Mesenchymal stem cell (in vitro differentiated cells and primary cell): ENCODE results near the gene MBP.

Source experiments
- DNase-seq: peaks from one replicate; pipeline ENCODE4 v3.0.0-alpha.2; 2013
- H2AFZ ChIP-seq: one replicate; pipeline ENCODE4 v1.6.1; 2013; ENCODE audit warnings: low read depth, mild to moderate bottlenecking, control low read depth, inconsistent platforms, low read length, moderate library complexity
- H2AK5ac ChIP-seq: 2 replicates; pipeline ENCODE4 v1.6.1; 2013; ENCODE audit warnings: low read length, moderate library complexity, mild to moderate bottlenecking, inconsistent platforms; ENCODE audit not compliant: severe bottlenecking
- H2BK120ac ChIP-seq: one replicate; pipeline ENCODE4 v1.6.1; 2013; ENCODE audit warnings: low read depth, mild to moderate bottlenecking, inconsistent platforms, low read length, moderate library complexity
- H2BK12ac ChIP-seq, 2 experiments: one replicate each; pipeline ENCODE4 v1.6.1; 2013; ENCODE audit warnings: inconsistent platforms in 2 of 2, low read length in 2 of 2, mild to moderate bottlenecking in 2 of 2, moderate library complexity in 2 of 2, control low read depth in 1 of 2
- H2BK15ac ChIP-seq: one replicate; pipeline ENCODE4 v1.6.1; 2013; ENCODE audit warnings: mild to moderate bottlenecking, low read depth, inconsistent platforms; ENCODE audit not compliant: poor library complexity, severe bottlenecking
- H2BK5ac ChIP-seq: 2 replicates; pipeline ENCODE4 v1.6.1; 2013; ENCODE audit warnings: low read depth, mild to moderate bottlenecking, low read length, control low read depth, inconsistent platforms; ENCODE audit not compliant: poor library complexity, severe bottlenecking
- H3K14ac ChIP-seq, 2 experiments: one replicate each; pipeline ENCODE4 v1.6.1; 2013; ENCODE audit warnings: inconsistent platforms in 2 of 2, low read length in 2 of 2, control low read depth in 1 of 2, mild to moderate bottlenecking in 1 of 2, moderate library complexity in 1 of 2
- H3K18ac ChIP-seq, 2 experiments: one replicate each; pipeline ENCODE4 v1.6.1; 2013; ENCODE audit warnings: inconsistent platforms in 2 of 2, low read length in 2 of 2, control low read depth in 1 of 2, low read depth in 1 of 2, mild to moderate bottlenecking in 1 of 2
- H3K23ac ChIP-seq, 2 experiments: one replicate each; pipeline ENCODE4 v1.6.1; 2013; ENCODE audit warnings: inconsistent platforms in 2 of 2, low read length in 2 of 2, mild to moderate bottlenecking in 2 of 2, moderate library complexity in 2 of 2, control low read depth in 1 of 2
- H3K27ac ChIP-seq: 2 replicates; pipeline ENCODE4 v1.5.1; 2013; ENCODE audit warnings: mild to moderate bottlenecking, moderate library complexity, low read length, control low read depth, inconsistent platforms; ENCODE audit not compliant: poor library complexity, severe bottlenecking
- H3K27me3 ChIP-seq, 2 experiments: 2 replicates each; pipeline versions ENCODE4 v1.6.1 to v1.7.0; 2013; ENCODE audit warnings: low read length in 2 of 2, mild to moderate bottlenecking in 2 of 2, moderate library complexity in 2 of 2, control low read depth in 1 of 2, inconsistent platforms in 1 of 2; ENCODE audit not compliant: control insufficient read depth in 1 of 2, insufficient read depth in 1 of 2
- H3K36me3 ChIP-seq, 2 experiments: 2 replicates each; pipeline versions ENCODE4 v1.6.1 to v1.7.0; 2013; ENCODE audit warnings: low read length in 2 of 2, control low read depth in 1 of 2, inconsistent platforms in 1 of 2, low read depth in 1 of 2, mild to moderate bottlenecking in 1 of 2; ENCODE audit not compliant: insufficient read depth in 2 of 2, control insufficient read depth in 1 of 2
- H3K4ac ChIP-seq, 2 experiments: one replicate each; pipeline ENCODE4 v1.6.1; 2013; ENCODE audit warnings: inconsistent platforms in 2 of 2, low read length in 2 of 2, mild to moderate bottlenecking in 2 of 2, moderate library complexity in 2 of 2, control low read depth in 1 of 2, low read depth in 1 of 2
- H3K4me1 ChIP-seq: 2 replicates; pipeline ENCODE4 v1.6.1; 2013; ENCODE audit warnings: low read depth, low read length, control low read depth; ENCODE audit not compliant: control insufficient read depth, insufficient read depth
- H3K4me2 ChIP-seq: 2 replicates; pipeline ENCODE4 v1.6.1; 2013; ENCODE audit warnings: low read length, mild to moderate bottlenecking, inconsistent platforms; ENCODE audit not compliant: poor library complexity, severe bottlenecking
- H3K4me3 ChIP-seq, 2 experiments: 2 replicates each; pipeline versions ENCODE4 v1.5.1 to v1.7.0; 2013; ENCODE audit warnings: low read length in 2 of 2, mild to moderate bottlenecking in 2 of 2, control low read depth in 1 of 2, low read depth in 1 of 2; ENCODE audit not compliant: insufficient read depth in 1 of 2
- H3K79me1 ChIP-seq: replicated peaks from 2 replicates; pipeline ENCODE4 v1.6.1; 2013; ENCODE audit warnings: mild to moderate bottlenecking, control low read depth, low read length, inconsistent platforms; ENCODE audit not compliant: poor library complexity, severe bottlenecking
- H3K9ac ChIP-seq: 2 replicates; pipeline ENCODE4 v1.7.0; 2013; ENCODE audit warnings: mild to moderate bottlenecking, low read length, moderate library complexity
- H3K9me3 ChIP-seq: 2 replicates; pipeline ENCODE4 v1.7.0; 2013; ENCODE audit warnings: mild to moderate bottlenecking, low read length; ENCODE audit not compliant: control insufficient read depth
- H4K8ac ChIP-seq: one replicate; pipeline ENCODE4 v1.6.1; 2013; ENCODE audit warnings: inconsistent platforms, mild to moderate bottlenecking, low read length, moderate library complexity
- H4K91ac ChIP-seq: one replicate; pipeline ENCODE4 v1.6.1; 2013; ENCODE audit warnings: mild to moderate bottlenecking, low read length, inconsistent platforms
- WGBS: methylation state at CpG from one replicate; pipeline ENCODE4 v1.1.7; 2013; ENCODE audit warnings: mixed read lengths; 5-methylcytosine and 5-hydroxymethylcytosine counted together

MBP gene

DNA sequence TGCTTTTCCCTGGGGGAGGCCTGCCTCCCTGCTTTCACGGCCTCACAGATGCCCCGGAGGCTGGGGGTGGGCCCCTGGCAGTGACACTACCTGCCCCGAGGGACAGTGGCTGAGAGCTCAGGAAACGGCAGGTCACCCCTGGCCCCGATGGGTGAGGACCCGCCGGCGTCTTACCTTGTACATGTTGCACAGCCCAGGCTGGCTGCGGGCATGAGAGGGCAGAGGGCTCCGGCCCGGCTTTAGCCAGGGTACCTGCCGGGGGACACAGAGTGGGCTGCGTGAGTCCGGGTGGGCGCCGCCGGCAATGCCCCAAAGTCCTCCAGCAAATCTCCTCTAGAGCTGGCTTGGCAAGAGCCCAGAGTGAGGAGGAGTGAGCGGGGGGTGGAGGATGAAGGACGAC, 122.9 kb downstream of the MBP start:
- no peak overlapping the region for H3K4me3 ChIP-seq
- H3K36me3 ChIP-seq: peaks cover 21 to 25% of the 10 kb centered on the region in 2 experiments
- H4K8ac ChIP-seq: no peak overlapping the region
- no peak overlapping the region for H3K14ac ChIP-seq
- no peak overlapping the region for H4K91ac ChIP-seq
- H3K4me2 ChIP-seq: no peak overlapping the region
- H3K27me3 ChIP-seq: no peaks in the 10 kb centered on the region
- H2BK5ac ChIP-seq: no peak overlapping the region
- H2BK12ac ChIP-seq: no peak overlapping the region
- H3K4me1 ChIP-seq: no peaks in the 10 kb centered on the region
- H3K79me1 ChIP-seq: peaks cover 10% of the 10 kb centered on the region
- no peak overlapping the region for H3K18ac ChIP-seq
- no peak overlapping the region for H3K4ac ChIP-seq
- no peak overlapping the region for H2BK120ac ChIP-seq
- H2AFZ ChIP-seq: no peak overlapping the region
- H3K9ac ChIP-seq: no peak overlapping the region
- no peak for DNase-seq
- no peak overlapping the region for H2AK5ac ChIP-seq
- no peak overlapping the region for H3K23ac ChIP-seq
- H3K27ac ChIP-seq: no peak overlapping the region
- H3K9me3 ChIP-seq: no peaks in the 10 kb centered on the region
- 92% methylated on average over 19 of the region's 19 CpGs for WGBS
- H2BK15ac ChIP-seq: no peak overlapping the region

DNA sequence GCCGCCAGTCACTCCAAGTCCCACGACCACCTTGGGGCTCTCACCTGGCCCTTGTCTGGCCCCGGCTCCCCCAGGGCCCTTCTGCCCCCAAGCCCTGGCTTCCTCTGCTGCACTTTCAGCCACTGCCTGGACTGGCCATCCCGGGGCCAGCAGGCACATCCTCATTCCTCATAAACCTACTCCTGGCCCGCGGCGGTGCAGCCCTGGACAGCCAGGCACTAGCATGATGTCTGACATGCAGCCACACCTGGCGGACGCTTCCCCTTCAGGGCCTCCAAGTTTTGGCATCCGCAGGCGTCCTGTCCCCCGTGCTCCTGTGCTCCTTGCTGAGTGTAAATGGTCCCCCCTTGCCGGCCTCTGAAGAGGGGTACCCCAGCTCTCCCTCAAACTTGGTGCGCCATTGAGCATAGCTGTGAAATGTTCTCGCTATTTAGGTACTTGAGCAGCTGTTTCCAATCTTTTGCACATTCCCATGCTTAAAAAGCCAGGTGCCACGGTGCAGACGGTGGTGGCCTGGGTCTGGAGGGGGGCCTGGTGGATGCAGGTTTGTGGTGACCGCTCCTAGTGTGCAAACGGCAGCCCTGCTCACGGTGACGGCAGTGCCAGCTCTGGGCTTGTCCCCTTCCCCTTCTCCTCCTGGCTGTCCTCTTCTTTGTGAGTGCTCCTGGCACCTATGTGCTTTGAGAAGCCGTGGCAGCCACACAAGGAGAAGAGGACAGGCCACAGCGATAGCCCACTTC, 123.8 kb downstream of the MBP start:
- Histone ChIP-seq H2BK15ac (no peak overlapping the region), H2BK5ac (no peak overlapping the region), H3K4me1 (no peaks in the 10 kb centered on the region), H4K8ac (no peak overlapping the region), H2AFZ (no peak overlapping the region), H3K79me1 (peaks cover 10% of the 10 kb centered on the region), H3K18ac (no peak overlapping the region), H2AK5ac (no peak overlapping the region), H3K14ac (no peak overlapping the region), H4K91ac (no peak overlapping the region), H3K23ac (no peak overlapping the region), H3K4ac (no peak overlapping the region), H3K27ac (no peak overlapping the region), H3K36me3 (peaks cover 21 to 25% of the 10 kb centered on the region in 2 experiments), H2BK12ac (no peak overlapping the region), H3K4me3 (no peak overlapping the region), H2BK120ac (no peak overlapping the region), H3K9me3 (no peaks in the 10 kb centered on the region), H3K27me3 (no peaks in the 10 kb centered on the region), H3K4me2 (no peak overlapping the region), H3K9ac (no peak overlapping the region)
- no peak for DNase-seq
- 92% methylated on average over 21 of the region's 23 CpGs for WGBS

DNA sequence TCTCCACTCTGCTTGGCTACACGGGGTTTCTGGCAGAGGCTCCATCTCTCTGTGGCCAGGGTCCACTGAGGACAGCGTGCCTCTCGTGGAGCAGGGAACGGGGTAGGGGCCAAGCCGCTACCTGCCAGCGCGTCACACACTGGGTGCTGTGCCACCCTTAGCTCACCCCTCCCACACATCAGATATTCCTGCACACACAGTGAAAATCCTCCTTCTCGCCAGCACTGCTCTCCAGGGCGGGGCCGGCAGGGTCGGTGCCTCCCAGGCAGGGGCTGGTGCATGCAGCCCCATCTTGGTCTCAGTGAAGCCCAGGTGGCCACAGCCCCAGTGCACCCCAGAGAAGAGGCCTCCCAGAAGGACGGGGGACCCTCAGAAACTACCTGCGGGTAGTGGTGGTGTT, 124.6 kb downstream of the MBP start:
- Histone ChIP-seq H3K4me1 (no peaks in the 10 kb centered on the region), H3K4me3 (no peak overlapping the region), H3K9me3 (no peaks in the 10 kb centered on the region), H4K91ac (no peak overlapping the region), H3K4ac (no peak overlapping the region), H3K36me3 (peaks cover 21 to 25% of the 10 kb centered on the region in 2 experiments), H3K14ac (no peak overlapping the region), H3K27me3 (no peaks in the 10 kb centered on the region), H2AFZ (no peak overlapping the region), H3K27ac (no peak overlapping the region), H4K8ac (no peak overlapping the region), H2BK15ac (no peak overlapping the region), H3K23ac (no peak overlapping the region), H3K4me2 (no peak overlapping the region), H2BK120ac (no peak overlapping the region), H2BK5ac (no peak overlapping the region), H2AK5ac (no peak overlapping the region), H3K9ac (no peak overlapping the region), H3K18ac (no peak overlapping the region), H3K79me1 (peaks cover 8% of the 10 kb centered on the region), H2BK12ac (no peak overlapping the region)
- WGBS: 97% methylated on average over 13 of the region's 13 CpGs
- no peak for DNase-seq

DNA sequence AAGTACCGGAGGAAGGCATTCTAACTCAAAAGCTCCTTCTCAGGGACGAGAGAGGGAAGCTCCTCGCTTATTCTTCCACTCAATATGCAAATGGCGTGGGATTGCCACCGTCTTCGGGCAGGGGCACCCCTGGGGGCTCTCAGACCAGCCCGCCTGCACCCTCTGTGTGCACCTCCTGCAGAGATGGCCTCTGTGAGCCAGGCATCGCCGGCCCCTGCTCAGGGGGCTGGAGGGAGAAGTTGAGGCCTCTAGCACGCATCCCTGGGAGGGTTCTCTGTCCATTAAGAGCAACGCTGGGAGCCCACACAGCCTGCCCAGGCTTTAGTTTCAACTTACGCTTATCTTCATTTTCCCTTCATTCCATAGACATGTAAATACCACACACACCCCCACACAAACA, 125.3 kb downstream of the MBP start:
- 80% methylated on average over 12 of the region's 12 CpGs for WGBS

More for the DNA sequence above, 125.3 kb downstream of the MBP start:
- Histone ChIP-seq H2BK15ac (no peak overlapping the region), H2AK5ac (no peak overlapping the region), H3K79me1 (peaks cover 8% of the 10 kb centered on the region), H3K36me3 (peaks cover 21 to 25% of the 10 kb centered on the region in 2 experiments), H3K23ac (no peak overlapping the region), H3K9me3 (no peaks in the 10 kb centered on the region), H3K4me3 (no peak overlapping the region), H3K27ac (no peak overlapping the region), H3K4me1 (no peaks in the 10 kb centered on the region), H3K9ac (no peak overlapping the region), H4K8ac (no peak overlapping the region), H2AFZ (no peak overlapping the region), H3K4ac (no peak overlapping the region), H3K27me3 (no peaks in the 10 kb centered on the region), H3K4me2 (no peak overlapping the region), H2BK12ac (no peak overlapping the region), H3K14ac (no peak overlapping the region), H4K91ac (no peak overlapping the region), H2BK120ac (no peak overlapping the region), H3K18ac (no peak overlapping the region), H2BK5ac (no peak overlapping the region)
- no peak for DNase-seq
